Measurements from ENCODE around the gene RPS6KA2.
A peak's percentile ranks its signal among the peaks of the same experiment; 100 is the strongest.
"Not testable (repeated sequence)": the region's sequence is repeated elsewhere in the genome, so short reads cannot be mapped to it uniquely, and the experiment has no call there.

The RPS6KA2 gene

DNA sequence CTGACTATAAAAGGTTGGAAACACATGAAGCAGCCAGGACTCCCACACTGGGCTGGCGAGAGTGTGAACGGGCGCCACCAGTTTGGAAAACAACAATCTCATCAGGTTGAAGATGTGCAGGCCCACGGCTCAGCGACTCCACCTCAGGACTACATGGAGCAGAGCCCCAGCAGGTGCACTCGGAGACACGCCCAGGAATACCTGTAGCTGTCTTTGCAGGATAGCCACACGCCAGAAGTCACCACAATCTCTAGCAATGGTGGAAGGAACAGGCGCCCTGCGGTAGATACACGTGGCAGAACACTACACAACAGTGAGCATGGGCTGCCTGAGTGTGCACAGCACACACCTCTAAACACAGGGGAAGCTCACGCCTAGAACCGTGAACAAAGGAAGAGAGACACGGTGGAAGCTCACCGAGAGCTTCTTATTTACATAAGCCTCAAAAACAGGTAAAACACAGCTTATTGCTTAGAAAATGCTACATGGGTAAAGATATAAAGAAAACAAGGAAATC, 28.7 kb upstream of the RPS6KA2 start:
- DNase-seq: no peak

- no peak for DNase-seq
Observed at GRCh38 chr6:166655251-166655650, 28.2 kb upstream of the RPS6KA2 start.

DNA sequence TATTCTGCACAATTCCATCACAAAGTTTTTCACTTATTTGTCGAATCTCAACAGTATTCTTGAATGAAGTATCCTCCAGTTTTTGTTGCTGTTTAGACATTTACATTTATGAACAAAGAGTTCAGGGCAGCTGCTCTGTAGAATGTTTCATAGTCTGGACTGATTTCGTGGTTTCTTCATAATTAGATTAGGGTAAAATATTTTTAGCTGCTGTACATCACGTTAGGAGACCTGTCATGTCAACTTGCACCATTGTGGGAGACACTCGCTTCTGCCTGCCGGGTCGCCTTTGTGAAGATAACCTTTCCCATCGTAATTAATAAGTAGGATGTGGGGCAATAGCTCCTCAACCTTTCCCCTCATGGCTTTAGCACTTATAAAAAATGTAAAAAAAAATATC, 27.5 kb upstream of the RPS6KA2 start:
- DNase-seq: no peak

GRCh38 chr6:166653639-166653941, 26.5 kb upstream of the RPS6KA2 start:
- no peak for DNase-seq

GRCh38 chr6:166650824-166651807, 24.1 kb upstream of the RPS6KA2 start:
- DNase-seq: no peak

GRCh38 chr6:166650047-166650446, 23.0 kb upstream of the RPS6KA2 start:
- no peak for DNase-seq

- DNase-seq: no peak
Observed at GRCh38 chr6:166648846-166649245, 21.8 kb upstream of the RPS6KA2 start.

GRCh38 chr6:166647896-166648295, 20.8 kb upstream of the RPS6KA2 start:
- DNase-seq: no peak

- DNase-seq: no peak
Observed at GRCh38 chr6:166646716-166647115, 19.7 kb upstream of the RPS6KA2 start.

GRCh38 chr6:166645896-166646295, 18.8 kb upstream of the RPS6KA2 start:
- DNase-seq: no peak

DNA sequence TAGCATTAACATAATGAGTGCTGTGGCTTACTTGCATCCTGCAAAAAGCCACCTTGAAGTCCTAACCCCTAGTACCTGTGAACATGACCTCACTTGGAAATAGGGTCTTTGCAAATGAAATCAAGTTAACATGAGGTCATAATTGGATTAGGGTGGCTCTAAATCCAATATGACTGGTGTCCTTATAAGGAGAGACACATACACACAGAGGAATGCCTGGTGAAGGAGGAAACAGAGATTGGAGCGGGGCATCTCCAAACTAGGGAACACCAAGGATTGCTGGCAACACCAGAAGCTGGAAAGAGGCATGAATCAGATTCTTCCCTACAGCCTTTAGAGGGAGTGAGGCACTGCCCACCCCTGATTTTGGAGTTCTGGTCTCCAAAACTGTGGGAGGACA, 17.6 kb upstream of the RPS6KA2 start:
- no peak for DNase-seq

GRCh38 chr6:166643891-166644590, 17.0 kb upstream of the RPS6KA2 start:
- no peak for DNase-seq

- DNase-seq: no peak
Observed at GRCh38 chr6:166642646-166643045, 15.6 kb upstream of the RPS6KA2 start.

GRCh38 chr6:166640342-166641043, 13.4 kb upstream of the RPS6KA2 start:
- peak; percentile 5 for DNase-seq

DNA sequence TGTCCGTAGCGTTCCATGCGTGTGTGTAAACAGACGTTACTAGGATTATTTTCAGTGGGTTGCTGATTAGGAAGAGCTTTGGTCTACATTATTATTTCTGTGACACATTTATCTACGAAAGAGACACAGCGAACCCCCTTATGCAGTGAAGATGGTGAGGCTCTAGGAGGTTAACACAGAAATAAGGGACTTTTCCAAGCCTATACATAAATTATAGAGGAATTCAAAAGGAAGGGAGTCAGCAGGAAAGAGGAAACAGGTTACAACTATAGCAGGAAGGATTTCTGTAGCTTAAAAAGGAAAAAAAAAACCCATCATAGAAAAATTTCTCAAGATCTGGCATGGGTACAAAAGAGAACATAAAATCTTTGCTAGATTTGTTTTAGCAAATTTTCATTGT, 12.9 kb upstream of the RPS6KA2 start:
- no peak for DNase-seq

DNA sequence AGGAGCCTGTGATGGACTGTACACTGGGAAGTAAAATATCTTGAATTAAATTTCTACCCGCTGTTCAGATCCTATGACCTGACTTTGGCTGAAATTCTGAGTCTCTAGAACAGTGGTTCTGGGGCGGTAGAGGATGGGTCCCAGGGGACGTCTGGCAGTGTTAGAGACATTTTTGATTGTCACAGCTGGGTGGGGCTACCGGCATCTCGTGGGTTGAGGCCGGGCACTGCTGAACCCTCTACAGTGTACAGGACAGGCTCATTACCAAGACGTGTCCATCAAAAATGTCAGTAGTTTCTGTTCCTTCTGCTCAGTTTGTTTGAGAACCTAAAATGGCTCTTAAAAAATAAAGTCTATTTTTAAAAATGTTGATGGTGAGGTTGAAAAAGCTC, 11.5 kb upstream of the RPS6KA2 start:
- no peak for DNase-seq

- DNase-seq: no peak
Observed at GRCh38 chr6:166637812-166638572, 10.9 kb upstream of the RPS6KA2 start.

- no peak for DNase-seq
Observed at GRCh38 chr6:166636934-166637333, 9.9 kb upstream of the RPS6KA2 start.

- DNase-seq: no peak
Observed at GRCh38 chr6:166636191-166636933, 9.3 kb upstream of the RPS6KA2 start.

DNA sequence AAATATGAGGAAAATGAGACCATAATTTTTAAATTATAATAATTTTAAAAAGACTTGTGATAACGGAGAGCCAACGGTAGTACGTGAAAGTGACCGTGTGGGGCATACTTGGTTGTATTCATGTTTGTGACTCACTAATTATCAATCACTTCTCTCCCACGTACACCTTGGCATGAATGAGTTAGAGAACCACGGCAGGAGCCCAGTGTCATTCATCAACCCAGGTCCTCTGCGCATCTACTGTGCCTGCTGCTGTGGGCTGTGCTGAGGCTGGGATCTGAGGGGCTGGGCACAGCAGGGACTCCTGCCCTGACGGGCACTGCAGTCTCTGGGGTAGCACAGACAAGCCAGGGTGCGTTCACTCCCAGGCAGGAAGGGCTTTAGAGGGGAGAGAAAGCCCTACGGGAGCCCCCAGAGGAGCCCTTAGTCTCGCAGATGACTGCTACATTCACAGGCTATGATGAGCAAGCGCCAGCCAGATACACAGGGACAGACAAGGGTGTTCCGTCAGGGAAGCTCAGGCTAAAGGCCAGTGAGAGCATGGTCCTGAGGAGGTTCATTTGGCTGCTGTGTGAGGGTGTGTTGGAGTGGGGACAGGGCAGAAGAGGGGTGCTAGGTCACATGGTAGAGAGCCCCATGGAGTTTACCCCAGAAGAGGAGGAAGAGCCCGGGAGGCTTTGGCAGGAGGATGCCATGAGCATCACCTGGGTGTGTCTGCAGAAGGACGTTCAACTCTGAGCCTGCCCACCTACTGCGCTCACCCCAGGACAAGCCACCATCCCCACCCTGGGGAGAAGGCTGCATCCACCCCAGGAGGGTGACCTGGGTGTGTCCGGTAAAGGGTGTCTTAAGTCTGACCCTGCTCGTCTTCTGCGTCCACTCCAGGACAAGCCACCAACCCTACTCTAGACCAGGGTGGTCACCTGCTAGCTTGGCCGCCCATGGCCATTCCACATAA, 8.2 kb upstream of the RPS6KA2 start:
- DNase-seq: no peak

DNA sequence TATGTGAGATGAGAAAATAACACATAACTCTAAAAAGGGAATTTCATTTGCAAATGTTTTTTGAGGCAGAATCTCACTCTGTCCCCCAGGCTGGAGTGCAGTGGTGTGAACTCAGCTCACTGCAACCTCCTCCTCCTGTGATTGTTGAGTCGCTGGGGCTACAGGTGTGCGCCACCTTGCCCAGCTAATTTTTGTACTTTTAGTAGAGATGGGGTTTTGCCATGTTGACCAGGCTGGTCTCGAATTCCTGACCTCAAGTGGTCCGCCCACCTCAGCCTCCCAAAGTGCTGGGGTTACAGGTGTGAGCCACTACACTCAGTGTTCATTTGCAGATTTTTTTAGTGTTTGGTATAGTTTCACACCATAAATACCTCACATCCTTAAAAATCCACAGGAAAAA, 7.5 kb upstream of the RPS6KA2 start:
- not testable (repeated sequence) for DNase-seq

Measured in CD4-positive, alpha-beta T cell treated with Interleukin-21 for 1 hour (primary cell).